NCI-H1092 (cell line): ENCODE results near the gene RPS6KA5.
"Not testable (repeated sequence)": the region's sequence is repeated elsewhere in the genome, so short reads cannot be mapped to it uniquely, and the experiment has no call there.

Source experiments
- DNase-seq: peaks from one replicate; lab custom pipeline; 2025; lab: John Stamatoyannopoulos, UW

The RPS6KA5 gene

DNA sequence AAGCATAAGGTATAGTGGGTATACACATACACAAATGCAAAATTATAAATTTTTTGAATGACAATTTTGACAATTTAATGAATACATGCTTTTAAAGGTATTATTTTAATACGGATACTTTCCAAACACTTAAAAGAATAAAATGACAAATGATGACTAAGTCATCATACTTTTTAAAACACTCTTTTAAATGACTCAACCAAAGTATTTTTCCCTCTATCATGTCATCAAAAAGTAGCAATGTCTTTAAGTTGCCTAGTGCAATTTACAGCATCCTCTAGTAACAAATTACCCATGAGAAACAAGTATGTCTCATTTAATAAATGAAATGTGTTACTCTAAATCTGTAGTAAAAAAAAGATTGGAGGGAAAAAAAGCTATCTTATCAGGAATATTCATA is 73.3 kb downstream of the RPS6KA5 start:
- no peak for DNase-seq

DNA sequence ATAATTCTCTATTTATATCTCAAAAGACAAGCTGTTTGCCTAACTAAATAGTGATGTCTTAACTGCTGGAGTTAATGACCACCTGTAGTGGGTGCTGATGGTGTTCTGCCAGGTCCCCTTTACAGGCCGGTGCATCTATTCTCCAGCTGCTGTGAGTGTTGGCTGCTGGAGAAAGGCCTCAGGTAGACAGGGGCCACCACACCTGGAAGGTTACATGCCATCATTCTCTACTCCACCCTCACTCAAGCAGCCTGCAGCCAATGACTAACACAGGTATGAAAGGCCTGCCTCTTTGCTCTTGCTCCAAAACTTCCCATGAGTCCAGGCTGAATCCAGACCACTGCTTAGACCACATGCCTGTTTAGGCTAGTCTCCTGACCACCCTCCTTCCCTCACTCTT is 73.9 kb downstream of the RPS6KA5 start:
- no peak for DNase-seq

DNA sequence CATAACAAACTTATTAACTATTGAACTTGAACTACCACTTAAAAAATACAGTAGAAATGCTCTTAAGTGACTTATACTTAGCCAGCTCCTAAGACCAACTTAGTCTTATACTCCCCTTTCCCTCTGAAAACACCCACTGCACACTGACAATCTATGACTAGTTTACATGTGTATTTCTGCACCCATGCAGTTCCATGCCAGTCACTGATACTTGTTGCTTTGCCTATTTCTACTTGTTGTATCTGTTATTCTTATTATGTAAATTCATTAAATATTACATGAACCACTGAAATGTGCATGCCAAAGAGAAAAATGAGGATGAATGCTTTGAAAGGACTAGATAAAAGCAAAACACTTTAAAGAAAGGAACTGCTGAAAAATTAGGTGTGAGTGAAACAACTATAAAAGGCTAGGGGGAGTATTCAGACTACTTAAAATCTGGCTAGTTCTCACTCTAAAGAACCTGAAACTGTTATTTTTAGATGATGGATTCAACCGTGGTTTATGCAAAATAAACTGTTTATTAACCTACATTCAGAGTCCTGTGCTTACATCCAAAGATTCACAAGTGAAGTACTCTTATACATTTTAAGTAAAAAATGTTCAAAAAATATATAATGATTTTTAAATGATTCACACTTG is 74.7 kb downstream of the RPS6KA5 start:
- DNase-seq: no peak

DNA sequence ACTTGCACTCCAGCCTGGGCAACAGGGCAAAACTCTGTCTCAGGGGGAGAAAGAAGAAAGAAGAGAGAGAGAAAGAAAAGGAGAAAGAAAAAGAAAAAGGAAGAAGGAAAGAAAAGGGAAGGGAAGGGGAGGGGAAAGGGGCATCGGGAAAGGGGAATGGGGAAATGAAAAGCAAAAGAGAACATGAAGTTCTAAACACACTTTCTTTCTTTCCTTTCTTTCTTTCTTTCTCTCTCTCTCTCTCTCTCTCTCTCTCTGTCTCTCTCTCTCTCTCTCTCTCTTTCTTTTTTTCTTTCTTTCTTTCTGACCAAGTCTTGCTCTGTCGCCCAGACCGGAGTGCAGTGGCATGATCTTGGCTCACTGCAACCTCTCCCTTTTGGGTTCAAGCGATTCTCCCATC is 76.9 kb downstream of the RPS6KA5 start:
- no peak for DNase-seq

DNA sequence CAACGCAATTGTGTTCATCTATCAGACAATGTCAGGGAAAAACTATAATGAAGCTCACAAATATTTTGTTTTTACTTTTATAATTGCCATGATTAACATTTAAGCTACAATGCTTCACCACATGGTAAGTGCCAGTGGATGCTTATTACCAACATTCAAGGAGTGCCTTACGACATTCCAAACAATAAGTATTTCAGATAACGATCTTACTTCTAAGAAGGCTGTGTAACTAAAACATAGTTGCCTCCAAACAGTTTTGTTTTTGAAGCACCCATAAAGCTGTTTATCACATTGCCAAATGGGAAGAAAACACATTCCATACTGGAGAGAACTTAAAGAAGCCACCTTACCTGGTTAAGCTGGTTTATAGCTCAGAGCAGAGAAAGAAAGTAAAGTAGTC is 78.8 kb downstream of the RPS6KA5 start:
- DNase-seq: no peak

DNA sequence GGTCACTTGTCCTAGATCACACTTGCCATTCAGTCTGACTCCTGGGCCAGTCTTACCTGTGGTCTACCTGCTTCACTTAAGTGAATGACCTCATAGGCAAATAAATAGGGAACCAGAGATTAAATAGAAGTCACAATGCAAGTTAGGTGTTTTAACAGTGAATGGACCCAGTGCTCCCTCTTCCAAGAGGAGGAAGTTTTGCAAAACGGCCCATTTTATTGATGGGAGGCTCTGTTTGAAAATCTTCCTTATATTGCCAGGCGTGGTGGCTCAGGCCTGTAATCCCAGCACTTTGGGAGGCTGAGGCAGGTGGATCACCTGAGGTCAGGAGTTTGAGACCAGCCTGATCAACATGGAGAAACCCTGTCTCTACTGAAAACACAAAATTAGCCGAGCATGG is 79.8 kb downstream of the RPS6KA5 start:
- not testable (repeated sequence) for DNase-seq

DNA sequence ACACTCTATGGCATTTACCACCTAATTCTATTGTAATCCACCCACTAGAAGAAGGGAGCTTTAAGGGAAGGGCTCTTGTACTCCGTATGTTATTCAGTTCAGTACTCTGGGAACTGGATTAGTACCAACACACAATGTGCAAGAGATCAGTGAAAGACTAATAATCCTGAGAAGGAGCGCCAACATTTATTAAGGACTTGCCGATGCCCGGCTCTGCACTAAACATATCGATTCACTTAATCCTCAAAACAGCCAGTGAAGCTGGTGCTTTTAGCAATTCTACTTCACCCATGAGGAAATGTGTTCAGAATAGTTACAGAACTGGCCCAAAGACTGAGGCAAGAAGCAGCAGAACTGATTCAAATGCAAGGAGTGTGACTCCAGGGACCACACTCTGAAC is 80.9 kb downstream of the RPS6KA5 start:
- no peak for DNase-seq

DNA sequence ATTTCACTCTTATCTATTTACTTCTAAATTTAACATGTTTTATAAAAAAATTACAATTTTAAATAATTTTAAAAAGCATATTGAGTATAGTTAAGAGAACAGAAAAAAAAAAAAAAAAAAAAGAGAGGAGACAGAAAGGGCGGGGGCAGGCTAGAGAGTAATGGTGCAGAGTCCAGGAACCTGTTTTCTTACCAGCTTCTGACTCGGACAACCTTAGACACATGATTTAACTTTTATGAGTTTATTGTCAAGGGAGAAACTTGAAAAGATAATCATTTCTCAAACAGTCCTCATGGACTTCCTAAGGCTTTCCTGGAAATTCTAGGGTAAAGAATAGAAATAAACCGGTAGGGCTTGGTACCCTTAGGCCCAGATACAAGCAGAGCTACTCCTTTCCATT is 84.3 kb downstream of the RPS6KA5 start:
- no peak for DNase-seq

DNA sequence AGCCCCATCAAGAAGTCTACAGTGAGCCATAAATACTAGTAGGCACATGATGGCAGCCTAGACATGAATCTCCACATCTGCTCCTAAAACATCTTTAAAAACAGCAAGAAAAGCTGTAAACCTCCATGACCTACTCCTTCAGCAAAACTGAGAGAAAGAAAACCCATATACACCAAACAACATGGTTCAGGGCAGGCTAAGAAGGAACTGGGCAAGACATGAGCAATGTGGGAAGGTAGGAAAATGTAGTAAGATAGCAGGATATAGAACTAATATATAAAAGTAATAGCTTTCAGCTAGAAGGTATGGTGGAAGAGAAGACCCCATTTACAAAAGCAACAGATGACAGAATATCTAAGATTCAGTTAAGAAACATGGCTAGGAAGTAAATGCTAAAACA is 88.8 kb downstream of the RPS6KA5 start:
- no peak for DNase-seq

DNA sequence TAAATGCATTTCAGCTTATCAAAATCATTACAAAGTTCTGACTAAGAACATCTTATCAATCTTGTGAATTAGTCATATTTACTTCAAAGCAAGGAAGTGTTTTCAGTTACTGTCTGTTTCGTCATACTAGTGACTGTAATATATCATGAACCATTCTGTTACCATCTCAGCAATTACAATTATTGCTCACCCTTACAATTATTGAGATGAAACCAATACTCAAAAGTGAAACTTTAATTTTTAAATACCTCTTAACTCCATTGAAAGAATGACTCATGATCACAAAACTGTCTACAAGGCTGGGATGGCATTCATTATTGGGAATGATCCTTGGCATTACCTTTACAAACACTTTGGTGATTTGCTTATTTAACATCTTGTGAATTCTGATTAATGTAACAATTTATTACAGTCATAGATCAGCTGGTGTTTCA is 90.3 kb downstream of the RPS6KA5 start:
- no peak for DNase-seq

DNA sequence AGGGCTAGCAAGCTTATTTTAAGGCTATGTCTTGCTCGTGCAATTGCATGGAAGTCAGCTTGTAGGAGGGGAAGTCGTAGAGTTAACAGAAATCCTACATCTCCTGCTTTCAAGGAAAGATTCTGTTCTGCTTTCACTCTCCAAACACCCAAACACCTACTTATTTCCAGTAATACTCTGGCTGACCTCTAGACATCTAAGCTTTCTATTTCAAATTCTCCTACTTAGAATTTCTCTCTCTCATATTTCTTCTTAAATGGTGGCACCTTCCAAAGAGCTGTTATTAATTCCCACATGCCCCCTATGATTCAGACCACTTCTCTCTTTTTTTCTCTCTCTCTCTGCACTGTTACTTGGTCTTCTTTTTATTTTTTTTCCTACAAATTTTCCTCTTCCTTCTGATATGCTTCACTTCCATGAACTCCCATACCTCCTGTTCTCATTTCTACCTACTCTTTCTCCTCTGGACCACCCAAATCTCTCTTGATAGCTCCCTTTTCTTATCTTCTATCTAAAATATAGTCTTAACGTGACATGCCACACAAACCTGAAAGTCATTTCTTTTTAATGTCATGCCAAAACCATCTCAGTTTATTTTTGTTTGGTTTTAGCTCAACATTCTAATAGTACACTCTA is 90.8 kb downstream of the RPS6KA5 start:
- DNase-seq: no peak

DNA sequence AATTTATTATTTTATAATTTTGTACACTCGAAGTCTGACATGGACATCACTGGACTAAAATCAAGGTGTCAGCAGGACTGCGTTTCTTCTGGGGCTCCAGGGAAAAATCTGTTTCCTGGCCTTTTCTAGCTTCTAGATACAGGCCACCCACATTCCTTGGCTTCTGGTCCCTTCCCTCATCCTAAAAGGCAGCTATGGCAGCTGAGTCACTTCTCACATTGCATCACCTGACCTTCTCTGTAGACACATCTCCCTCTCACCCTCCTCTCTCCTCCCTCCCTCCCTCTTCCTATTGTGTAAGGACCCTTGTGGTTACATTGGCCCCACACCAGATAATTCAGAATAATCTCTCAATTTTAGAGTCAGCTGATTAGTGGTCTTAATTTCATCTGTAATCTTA is 92.4 kb downstream of the RPS6KA5 start:
- DNase-seq: no peak

DNA sequence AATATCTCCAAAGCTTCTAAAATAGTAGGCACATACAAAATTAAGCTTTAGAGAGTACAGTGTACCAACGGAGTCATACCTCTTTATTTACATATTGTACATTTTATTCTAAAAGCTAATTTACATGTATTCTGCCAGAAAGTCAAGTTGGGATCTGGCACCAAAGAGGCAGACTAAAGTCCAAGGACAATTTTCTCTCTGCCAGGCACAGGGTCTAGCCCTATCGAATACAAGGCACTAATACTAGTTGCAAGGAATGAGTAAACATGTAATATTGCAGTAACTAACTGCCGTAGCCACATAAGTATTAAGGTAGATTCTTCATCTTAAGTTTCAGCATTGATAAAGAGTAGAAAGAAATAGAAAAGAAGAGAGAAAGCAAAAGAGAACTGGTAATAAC is 93.9 kb downstream of the RPS6KA5 start:
- DNase-seq: no peak

DNA sequence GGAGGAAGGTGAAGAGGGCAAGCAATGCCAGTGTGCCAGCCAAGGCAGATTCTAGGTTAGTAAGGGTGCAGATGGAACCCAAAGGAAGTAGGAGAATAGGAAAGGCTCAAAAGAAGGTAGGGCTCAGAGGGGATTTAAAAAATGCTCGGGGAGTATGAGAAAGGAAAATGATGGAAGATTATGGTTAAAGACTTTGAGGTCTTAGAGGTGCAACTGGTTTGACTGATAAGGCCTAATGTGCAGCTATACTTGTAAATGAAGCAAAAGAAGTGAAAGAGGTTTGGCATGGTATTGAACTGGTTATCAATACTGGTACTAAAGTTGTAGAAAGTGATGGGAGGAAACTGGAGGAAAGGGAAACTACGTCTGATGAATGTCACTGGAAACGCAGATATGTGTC is 94.7 kb downstream of the RPS6KA5 start:
- no peak for DNase-seq

DNA sequence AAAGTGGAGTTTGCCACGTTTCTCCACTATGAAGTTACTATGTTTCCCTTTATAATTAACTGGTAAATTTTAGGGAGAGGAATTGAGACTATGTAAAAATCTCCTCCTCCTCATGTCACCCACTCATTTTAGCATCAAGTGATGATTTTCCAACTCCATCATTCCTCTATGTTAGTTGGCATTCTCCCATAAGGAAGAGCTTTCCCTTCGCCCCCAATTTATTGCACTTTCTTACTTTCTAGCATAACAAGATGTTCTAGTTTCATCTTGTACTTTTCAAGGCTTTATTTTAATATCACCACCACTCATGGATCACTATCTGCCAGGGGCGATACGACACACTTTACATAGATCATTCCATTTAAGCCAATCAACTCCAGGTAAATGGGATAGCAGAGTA is 97.1 kb downstream of the RPS6KA5 start:
- DNase-seq: no peak

DNA sequence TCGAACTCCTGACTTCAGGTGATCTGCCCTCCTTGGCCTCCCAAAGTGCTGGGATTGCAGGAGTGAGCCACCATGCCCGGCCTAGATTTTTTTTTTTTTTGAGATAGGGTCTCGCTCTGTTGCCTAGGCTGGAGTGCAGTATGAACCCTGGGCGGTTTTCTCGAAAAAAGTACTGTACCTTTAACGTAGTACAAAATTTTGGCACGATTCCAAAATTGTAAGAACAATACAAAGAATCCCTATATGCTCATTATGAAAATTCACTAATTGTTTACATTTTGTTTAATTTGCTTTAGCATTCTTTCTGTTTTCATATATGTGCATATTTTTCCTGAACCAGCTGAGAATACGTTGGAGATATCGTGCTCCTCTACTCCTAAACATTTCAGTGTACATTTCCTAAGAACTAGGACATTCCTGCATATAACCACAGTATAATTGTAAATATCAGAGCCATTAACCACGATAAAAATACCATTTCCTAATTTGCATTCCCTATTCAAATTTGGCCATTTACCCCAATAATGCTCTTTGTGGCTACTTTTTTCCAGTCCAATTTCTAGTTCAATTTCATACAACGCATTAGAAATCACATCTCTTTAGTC is 97.8 kb downstream of the RPS6KA5 start:
- no peak for DNase-seq

DNA sequence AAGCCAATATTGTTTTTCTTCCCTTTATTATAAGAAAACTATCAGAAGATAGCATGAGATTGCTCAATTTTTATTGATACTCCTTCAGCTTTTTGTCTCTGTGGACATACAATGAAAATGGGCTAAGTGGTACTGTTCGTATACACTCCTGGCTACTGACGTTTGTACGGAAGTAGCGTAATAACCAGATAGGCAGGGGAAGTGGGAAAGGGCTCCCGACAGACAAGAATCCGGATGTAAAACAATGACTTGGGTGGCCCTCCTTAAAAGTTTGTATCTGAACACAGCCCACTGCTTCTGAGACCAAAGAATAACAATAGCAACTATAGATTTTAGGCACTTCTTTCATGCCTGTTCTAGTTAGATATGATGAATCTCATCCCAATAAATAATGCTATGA is 99.6 kb downstream of the RPS6KA5 start:
- DNase-seq: no peak

DNA sequence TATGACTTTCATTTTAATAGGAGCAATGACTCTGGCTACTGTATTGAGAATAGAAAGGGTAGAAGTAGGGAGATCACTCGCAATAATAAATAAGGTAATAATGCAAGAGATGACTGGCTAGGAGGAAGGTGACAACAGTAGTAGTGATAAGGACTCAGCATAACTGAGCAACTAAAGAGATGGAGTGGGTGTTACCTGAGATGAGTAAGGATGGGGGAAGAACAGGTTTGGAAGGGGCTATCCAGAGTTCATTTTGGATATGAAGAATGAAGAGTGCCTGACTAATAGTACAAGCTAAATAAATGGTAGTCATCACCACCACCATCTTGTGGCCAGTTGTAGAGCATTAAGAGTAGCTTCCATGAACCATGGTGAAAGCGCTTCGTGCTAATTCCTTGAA is 101.1 kb downstream of the RPS6KA5 start:
- DNase-seq: no peak

DNA sequence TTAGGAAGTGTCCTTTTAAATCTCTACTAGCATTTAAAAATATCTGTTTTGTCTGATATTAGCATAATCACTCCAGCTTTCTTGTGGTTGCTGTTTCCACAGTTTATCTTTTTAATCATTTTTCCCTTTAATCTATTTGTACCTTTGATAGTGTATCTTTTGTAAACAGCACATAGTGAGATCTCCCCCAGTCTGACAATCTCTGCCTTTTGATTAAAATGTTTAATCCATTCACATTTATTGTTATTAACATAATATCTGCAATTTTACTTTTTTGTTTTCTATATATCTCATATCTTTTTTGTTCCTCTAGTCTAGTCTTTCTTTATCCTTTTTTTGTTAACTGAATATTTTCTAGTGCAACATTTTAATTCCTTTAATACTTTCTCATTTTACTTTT is 104.2 kb downstream of the RPS6KA5 start:
- no peak for DNase-seq

DNA sequence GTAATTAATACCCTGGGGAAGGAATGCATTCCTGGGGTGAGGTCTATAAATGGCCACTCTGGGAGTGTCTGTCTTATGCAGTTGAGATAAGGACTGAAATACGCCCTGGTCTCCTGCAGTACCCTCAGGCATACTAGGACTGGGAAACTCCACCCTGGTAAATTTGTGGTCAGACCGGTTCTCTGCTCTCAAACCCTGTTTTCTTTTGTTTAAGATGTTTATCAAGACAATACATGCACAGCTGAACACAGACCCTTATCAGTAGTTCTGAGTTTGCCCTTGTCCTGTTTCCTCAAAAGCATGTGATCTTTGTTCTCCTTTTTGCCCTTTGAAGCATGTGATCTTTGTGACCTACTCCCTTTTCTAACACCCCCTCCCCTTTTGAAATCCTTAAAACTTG is 106.8 kb downstream of the RPS6KA5 start:
- not testable (repeated sequence) for DNase-seq

DNA sequence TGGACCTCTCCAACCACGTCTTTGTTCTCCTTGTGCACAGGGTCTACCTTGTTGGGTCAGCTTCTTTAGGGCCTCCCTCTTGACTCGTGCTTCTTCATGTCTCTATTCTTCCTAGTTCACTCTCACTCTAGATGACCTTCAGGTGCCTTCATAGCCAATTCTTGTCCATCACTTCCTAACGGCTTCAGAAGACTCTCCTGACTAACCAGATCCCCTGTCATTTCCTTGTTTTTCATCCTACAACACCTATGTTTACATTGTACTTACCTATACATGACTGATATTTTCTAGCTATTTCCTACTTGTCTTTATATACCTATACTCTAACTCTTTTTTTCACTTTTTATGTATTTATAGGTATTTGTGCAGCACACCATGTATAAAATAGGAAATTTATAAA is 117.1 kb downstream of the RPS6KA5 start:
- no peak for DNase-seq

DNA sequence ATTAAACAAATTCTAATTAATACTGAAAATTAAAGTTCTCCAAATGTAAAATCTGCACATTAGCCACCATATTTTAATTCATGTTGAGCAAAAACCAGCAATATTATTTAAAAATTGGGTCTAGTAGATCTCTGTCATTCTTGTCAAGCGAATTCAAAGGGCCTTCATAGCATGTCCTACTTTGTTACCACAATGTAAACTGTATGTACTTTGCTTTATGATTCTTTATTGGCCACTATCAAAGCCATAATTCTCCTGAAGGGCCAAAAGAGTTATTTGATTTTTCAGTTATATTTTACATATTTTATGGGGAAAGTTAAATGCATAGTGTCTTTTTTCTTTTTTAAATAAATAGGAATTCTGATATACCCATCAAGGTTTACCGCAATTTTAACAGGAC is 117.9 kb downstream of the RPS6KA5 start:
- DNase-seq: no peak

DNA sequence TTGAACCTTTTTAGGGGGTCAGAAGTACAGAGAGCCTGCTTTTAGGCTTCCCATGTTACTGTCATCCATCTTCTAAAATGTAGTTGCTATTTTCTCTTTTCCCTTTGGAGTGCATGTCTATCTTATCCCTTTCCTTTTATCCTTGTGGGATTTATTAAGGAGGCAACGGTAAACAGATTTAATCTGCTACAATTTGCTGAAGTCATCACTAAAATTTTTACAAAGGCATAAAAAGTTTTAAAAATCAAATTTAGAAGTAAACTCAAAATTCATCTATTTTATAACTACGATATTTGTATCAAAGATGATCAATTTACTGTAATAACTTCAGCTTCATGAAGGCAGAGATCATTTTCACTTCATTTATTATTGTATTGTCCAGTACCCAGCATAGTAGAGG is 118.7 kb downstream of the RPS6KA5 start:
- no peak for DNase-seq
